Endothelial cell of umbilical vein (primary cell): Measurements from ENCODE around the gene ANK2. TPM values are rescaled to one million over a fixed set of nuclear protein-coding genes. Genes with fewer than 3 reads are reported as not detected.

Experiments used
- BruUV-seq: library from RNA; stranded (reverse); fragments of 400-500 nt; replicated peaks from 2 replicates; lab custom pipeline; 2021; lab: Mats Ljungman, UMichigan
- CTCF ChIA-PET: fragments of 300-600, 350-600 bp; sonication (Branson Sonifier 250); formaldehyde crosslinking; loops from one replicate; lab custom pipeline; 2021; ENCODE audit warnings: antibody characterized with exemption, inconsistent platforms; lab: Charles Lee
- POLR2A ChIA-PET: fragments of 300-600, 350-600 bp; sonication (Branson Sonifier 250); formaldehyde crosslinking; loops from one replicate; lab custom pipeline; 2021; ENCODE audit warnings: antibody characterized with exemption, inconsistent platforms; lab: Charles Lee
- DNase-seq: peaks from one replicate; pipeline ENCODE4 v3.0.0-alpha.2; 2011; ENCODE audit warnings: low read depth, low spot score
- FAIRE-seq: peaks from 2 replicates; lab custom pipeline; 2011; peaks lifted over from hg19 to GRCh38; lab: Jason Lieb, UNC
- H2AFZ ChIP-seq: 2 replicates; pipeline ENCODE4 v1.6.0; 2012; ENCODE audit warnings: low read depth, low read length, control low read depth, inconsistent platforms
- H3K27ac ChIP-seq: 2 replicates; pipeline ENCODE4 v1.5.1; 2011; ENCODE audit warnings: low read depth, mild to moderate bottlenecking, control low read depth, low read length, moderate library complexity; ENCODE audit not compliant: insufficient read depth
- H3K27me3 ChIP-seq, 2 experiments: 2 replicates each; pipeline versions ENCODE4 v1.6.0 to v1.6.1; 2011; ENCODE audit warnings: low read length in 2 of 2, mixed read lengths in 1 of 2; ENCODE audit not compliant: control insufficient read depth in 2 of 2, insufficient read depth in 2 of 2
- H3K36me3 ChIP-seq, 2 experiments: 2 replicates in 1 of 2; 3 replicates in 1 of 2; pipeline ENCODE4 v1.5.1; 2011; ENCODE audit warnings: low read length in 2 of 2, mild to moderate bottlenecking in 1 of 2, moderate library complexity in 1 of 2; ENCODE audit not compliant: control insufficient read depth in 2 of 2, insufficient read depth in 2 of 2; ENCODE audit errors: extremely low read depth in 1 of 2
- H3K4me1 ChIP-seq: 3 replicates; pipeline ENCODE4 v1.5.1; 2011; ENCODE audit warnings: mild to moderate bottlenecking, low read length; ENCODE audit not compliant: control insufficient read depth, insufficient read depth; ENCODE audit errors: extremely low read depth
- H3K4me2 ChIP-seq: 2 replicates; pipeline ENCODE4 v1.6.1; 2011; ENCODE audit warnings: low read length, control low read depth, mixed read lengths; ENCODE audit not compliant: insufficient read depth
- H3K4me3 ChIP-seq, 3 experiments: fragments of 200-600 bp in 1 of 3; sonication (generic), shearing (Covaris generic) in 1 of 3; replicated peaks in 1 of 3; 2 replicates each; pipeline ENCODE4 v1.5.1; 2011 to 2016; ENCODE audit warnings: control low read depth in 3 of 3, low read length in 3 of 3, mild to moderate bottlenecking in 2 of 3, inconsistent platforms in 1 of 3, low read depth in 1 of 3, moderate library complexity in 1 of 3; ENCODE audit not compliant: insufficient read depth in 1 of 3
- H3K79me2 ChIP-seq: 2 replicates; pipeline ENCODE4 v1.6.0; 2012; ENCODE audit warnings: low read length, inconsistent platforms; ENCODE audit not compliant: control insufficient read depth, insufficient read depth
- H3K9ac ChIP-seq: replicated peaks from 2 replicates; pipeline ENCODE3; 2011; ENCODE audit warnings: low read length, control low read depth; ENCODE audit not compliant: insufficient read depth; ENCODE audit errors: extremely low read depth
- H3K9me1 ChIP-seq: replicated peaks from 3 replicates; pipeline ENCODE4 v1.6.0; 2011; ENCODE audit warnings: mild to moderate bottlenecking, low read length; ENCODE audit not compliant: control insufficient read depth, insufficient read depth; ENCODE audit errors: extremely low read depth
- H3K9me3 ChIP-seq: replicated peaks from 2 replicates; pipeline ENCODE4 v1.5.1; 2012; ENCODE audit warnings: low read length, inconsistent platforms; ENCODE audit not compliant: control insufficient read depth, insufficient read depth
- H4K20me1 ChIP-seq: replicated peaks from 2 replicates; pipeline ENCODE3; 2011; ENCODE audit warnings: mild to moderate bottlenecking, low read length; ENCODE audit not compliant: control insufficient read depth, insufficient read depth; ENCODE audit errors: extremely low read depth
- CTCF ChIP-seq, 2 donors: IDR thresholded peaks; 1 replicate in 1 of 2; 2 replicates in 1 of 2; pipeline ENCODE4 v1.5.1; 2011; ENCODE audit warnings: low read length in 2 of 2, mild to moderate bottlenecking in 2 of 2, moderate library complexity in 2 of 2, control low read depth in 1 of 2, inconsistent platforms in 1 of 2, low read depth in 1 of 2; ENCODE audit not compliant: insufficient read depth in 1 of 2; ENCODE audit errors: extremely low read depth in 1 of 2
- EZH2 ChIP-seq: IDR thresholded peaks from 2 replicates; pipeline ENCODE4 v1.6.1; 2012; ENCODE audit warnings: borderline replicate concordance, low read depth, mild to moderate bottlenecking, moderate library complexity, low read length, inconsistent platforms; ENCODE audit not compliant: severe bottlenecking
- GATA2 ChIP-seq: IDR thresholded peaks from 2 replicates; pipeline ENCODE4 v1.7.0; 2011; ENCODE audit warnings: low read depth, mild to moderate bottlenecking, moderate library complexity, mixed read lengths, low read length; ENCODE audit not compliant: insufficient read length, insufficient read depth
- JUN ChIP-seq: IDR thresholded peaks from 2 replicates; pipeline ENCODE4 v1.6.1; 2011; ENCODE audit warnings: borderline replicate concordance, low read depth; ENCODE audit not compliant: insufficient read length, insufficient read depth
- POLR2AphosphoS5 ChIP-seq: IDR thresholded peaks from 2 replicates; pipeline ENCODE4 v1.6.1; 2012; ENCODE audit warnings: low read depth, mild to moderate bottlenecking, control low read depth, low read length, moderate library complexity; ENCODE audit not compliant: insufficient read depth
- dilution Hi-C: fragments of 300-500 bp; cut with MboI; formaldehyde crosslinking; loops from one replicate; pipeline ENCODE4 v1.15.0; 2019; ENCODE audit warnings: low sequenced_read_pairs; ENCODE audit not compliant: extremely low pct_ligation_motif_present
- intact Hi-C: fragments of 100-400 bp; cut with micrococcal nuclease; formaldehyde crosslinking; loops from one replicate; pipeline ENCODE4 v1.10.0; 2022
- polyA plus RNA-seq, 4 experiments: library from polyadenylated mRNA; depleted of rRNA in 3 of 4; stranded (reverse) in 3 of 4; unstranded in 1 of 4; fragments of >200 nt; gene quantifications; 2 replicates each; pipeline versions ENCODE4 v1.2.1 to v1.2.3, GENCODE V29; 2011 to 2012; ENCODE audit warnings: missing spikeins in 1 of 4
- total RNA-seq: library from RNA; stranded (reverse); gene quantifications from 2 replicates; pipeline ENCODE4 v1.2.3, GENCODE V29; 2021

ANK2 gene
- total and polyA plus RNA-seq, 2 donors (not counting 3 experiments of a cell fraction or from before 2014, with no cell fraction given), result not detected

- dilution Hi-C loops (no loop called here), intact Hi-C loops (no loop called here)
- H3K36me3 ChIP-seq, result no peaks in the 10 kb centered on the region
- FAIRE-seq, result no peak
- H3K79me2 ChIP-seq, result no peaks in the 10 kb centered on the region
- ChIA-PET CTCF (no interaction called here), POLR2A (no interaction called here)
- H4K20me1 ChIP-seq, result no peaks in the 10 kb centered on the region
- no peak overlapping the region for H3K27ac ChIP-seq
- H3K27me3 ChIP-seq, result no peaks in the 10 kb centered on the region
- H3K9me3 ChIP-seq, result no peaks in the 10 kb centered on the region
- no peak overlapping the region for H2AFZ ChIP-seq
- no TSS peak for BruUV-seq
- no peaks in the 10 kb centered on the region for H3K4me1 ChIP-seq
- TF ChIP-seq EZH2, result no peak
- no peak for TF ChIP-seq GATA2
- no peak overlapping the region for H3K4me2 ChIP-seq
- no peaks in the 10 kb centered on the region for H3K9me1 ChIP-seq
- DNase-seq, result no peak
- H3K4me3 ChIP-seq, result no peak overlapping the region
- no peak overlapping the region for H3K9ac ChIP-seq
Observed at GRCh38 chr4:113069212-113069892, 19.9 kb downstream of the ANK2 start.

GRCh38 chr4:113070755-113071154, 21.3 kb downstream of the ANK2 start:
- no peak overlapping the region for H2AFZ ChIP-seq
- ChIA-PET POLR2A (no interaction called here), CTCF (no interaction called here)
- no TSS peak for BruUV-seq
- TF ChIP-seq GATA2 (no peak), JUN (no peak), POLR2AphosphoS5 (no peak), CTCF (IDR thresholded peaks at IDR 0.05; ENCODE audit: extremely low read depth in 1 of 2, insufficient read depth in 1 of 2, low read depth in 1 of 2, low read length in 2 of 2) (no peak)
- DNase-seq (no peak), FAIRE-seq (no peak)
- no peaks in the 10 kb centered on the region for H3K79me2 ChIP-seq
- H3K9ac ChIP-seq, result no peak overlapping the region
- dilution Hi-C loops (no loop called here), intact Hi-C loops (no loop called here)
- no peak overlapping the region for H3K4me3 ChIP-seq
- no peaks in the 10 kb centered on the region for H3K4me1 ChIP-seq
- no peaks in the 10 kb centered on the region for H3K27me3 ChIP-seq
- no peaks in the 10 kb centered on the region for H3K9me3 ChIP-seq
- no peak overlapping the region for H3K4me2 ChIP-seq
- no peaks in the 10 kb centered on the region for H4K20me1 ChIP-seq
- H3K36me3 ChIP-seq, result no peaks in the 10 kb centered on the region
- H3K9me1 ChIP-seq, result no peaks in the 10 kb centered on the region
- no peak overlapping the region for H3K27ac ChIP-seq
